Aorta (tissue), 5 donors: ENCODE data around the gene PTPN1. TPM values are rescaled to one million over a fixed set of nuclear protein-coding genes. Genes with fewer than 3 reads are reported as not detected.

Source experiments
- ATAC-seq: fragments of 200-7000 bp; cut with Tn5 transposase; one replicate; pipeline ENCODE4 v1.9.1; 2022; ENCODE audit warnings: moderate library complexity; ENCODE audit not compliant: low FRiP score
- DNase-seq, 2 donors: peaks; one replicate each; pipeline ENCODE4 v3.0.0-alpha.2; 2020
- H3K27ac ChIP-seq, 2 donors: one replicate each; pipeline ENCODE4 v1.5.1; 2013; ENCODE audit warnings: low read length in 2 of 2, mild to moderate bottlenecking in 2 of 2, moderate library complexity in 2 of 2, control low read depth in 1 of 2, inconsistent platforms in 1 of 2, low read depth in 1 of 2
- H3K27me3 ChIP-seq, 2 donors: one replicate each; pipeline ENCODE4 v1.6.1; 2013; ENCODE audit warnings: control low read depth in 1 of 2, low read length in 1 of 2, mild to moderate bottlenecking in 1 of 2, moderate library complexity in 1 of 2; ENCODE audit not compliant: insufficient read depth in 2 of 2, control insufficient read depth in 1 of 2
- H3K36me3 ChIP-seq, 2 donors: one replicate each; pipeline ENCODE4 v1.6.1; 2013; ENCODE audit warnings: control low read depth in 1 of 2, low read length in 1 of 2, mild to moderate bottlenecking in 1 of 2; ENCODE audit not compliant: insufficient read depth in 2 of 2, control insufficient read depth in 1 of 2
- H3K4me1 ChIP-seq, 2 donors: one replicate each; pipeline ENCODE4 v1.6.1; 2013; ENCODE audit warnings: low read length in 2 of 2, control low read depth in 1 of 2, mild to moderate bottlenecking in 1 of 2, moderate library complexity in 1 of 2; ENCODE audit not compliant: insufficient read depth in 2 of 2, control insufficient read depth in 1 of 2
- H3K4me3 ChIP-seq, 2 donors: one replicate each; pipeline ENCODE4 v1.5.1; 2013; ENCODE audit warnings: low read length in 2 of 2, control low read depth in 1 of 2, mild to moderate bottlenecking in 1 of 2
- H3K9me3 ChIP-seq: one replicate; pipeline ENCODE4 v1.6.1; 2013; ENCODE audit warnings: mild to moderate bottlenecking, low read length; ENCODE audit not compliant: control insufficient read depth
- WGBS, 2 donors: extraction: QIAGEN DNeasy Blood & Tissue Kit; methylation state at CpG; one replicate each; pipeline ENCODE4 v1.1.7; 2013; 5-methylcytosine and 5-hydroxymethylcytosine counted together
- intact Hi-C, 2 donors: fragments of 100-400 bp; cut with DNase I; formaldehyde crosslinking; loops; one replicate each; pipeline versions ENCODE4 v1.14.2 to v1.15.0; 2022
- polyA plus RNA-seq, 2 donors: library from polyadenylated mRNA; stranded (reverse); fragments of 200-250 nt; gene quantifications; one replicate each; pipeline ENCODE4 v1.2.3, GENCODE V29; 2013
- total RNA-seq, 2 donors: library from RNA; stranded (reverse); fragmentation: NEBNext Ultra II Directional; extraction: Animal tissue kit (Norgen Biotek cat#: 25700); gene quantifications; one replicate each; pipeline ENCODE4 v1.2.1, GENCODE V29; 2021
- donor health status: healthy with polysubstance abuse.
- donor health status: Bipolar disorder and iron deficiency.
- donor health status: DM: no; HTN: no; CAD: no.
- donor health status: DM: no; HTN: no; CAD: no.
- donor health status: DM: yes; HTN: yes; CAD: no.

PTPN1 gene
- total and polyA plus RNA-seq, 4 donors = 17.7 to 51.6 (median 25.5) TPM

DNA sequence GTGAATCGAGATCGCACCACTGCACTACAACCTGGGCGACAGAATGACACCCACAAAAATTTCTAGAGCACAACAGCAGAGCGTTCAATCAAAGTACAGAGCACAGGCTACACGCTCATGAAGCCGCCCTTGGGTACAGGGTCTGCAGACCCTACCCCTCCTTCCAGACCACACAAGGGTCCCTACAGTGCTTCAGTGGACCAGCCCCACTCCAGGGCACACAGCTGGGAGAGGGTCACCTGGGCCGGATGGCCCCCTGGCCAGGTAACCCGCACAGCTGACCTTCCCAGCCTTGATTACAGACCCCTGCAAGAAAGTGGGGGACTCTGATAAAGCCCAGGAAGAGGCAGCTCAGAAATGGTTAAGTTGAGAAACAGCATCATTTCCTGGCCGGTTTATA lies 117.6 kb downstream of the PTPN1 start:
- Histone ChIP-seq H3K4me1 (no peaks in the 10 kb centered on the region), H3K36me3 (no peaks in the 10 kb centered on the region), H3K9me3 (no peaks in the 10 kb centered on the region), H3K4me3 (no peak overlapping the region), H3K27ac (no peak overlapping the region), H3K27me3 (no peaks in the 10 kb centered on the region)
- 88% methylated on average over 9 of the region's 9 CpGs for WGBS, 2 donors
- intact Hi-C loops = loop anchor here in 1 of 2 donors (5.0 to 10.0 kb wide), 2 partner anchors 85 to 117 kb away; no protein-coding TSS in a partner anchor
- DNase-seq (no peak), ATAC-seq (no peak)

DNA sequence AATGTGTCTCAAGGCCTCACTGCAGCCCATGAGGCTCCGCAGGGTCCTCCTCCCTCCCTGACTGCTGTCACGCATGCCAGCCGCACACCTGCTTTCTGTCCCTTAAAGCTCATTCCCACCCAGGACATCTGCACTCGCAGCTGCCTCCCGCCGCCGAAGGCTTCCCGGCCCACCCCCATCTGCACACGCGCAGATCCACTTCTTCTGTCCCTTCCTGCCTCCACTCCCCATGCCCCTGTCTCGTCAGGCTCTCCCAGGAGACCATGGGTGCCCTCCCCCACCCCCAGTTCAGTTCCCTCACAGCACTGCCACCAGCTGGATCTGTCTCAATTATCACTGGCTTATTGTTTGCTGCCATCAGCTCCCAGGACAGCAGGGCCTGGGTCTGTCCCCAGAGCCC lies 118.1 kb downstream of the PTPN1 start:
- Histone ChIP-seq H3K9me3 (no peaks in the 10 kb centered on the region), H3K4me3 (no peak overlapping the region), H3K36me3 (no peaks in the 10 kb centered on the region), H3K4me1 (no peaks in the 10 kb centered on the region), H3K27ac (no peak overlapping the region), H3K27me3 (no peaks in the 10 kb centered on the region)
- ATAC-seq (no peak), DNase-seq (no peak)
- 80 to 83% methylated on average over 11 of the region's 11 CpGs for WGBS, 2 donors
- intact Hi-C loops = loop anchor here in 1 of 2 donors (5.0 to 10.0 kb wide), 2 partner anchors 84 to 116 kb away; no protein-coding TSS in a partner anchor

DNA sequence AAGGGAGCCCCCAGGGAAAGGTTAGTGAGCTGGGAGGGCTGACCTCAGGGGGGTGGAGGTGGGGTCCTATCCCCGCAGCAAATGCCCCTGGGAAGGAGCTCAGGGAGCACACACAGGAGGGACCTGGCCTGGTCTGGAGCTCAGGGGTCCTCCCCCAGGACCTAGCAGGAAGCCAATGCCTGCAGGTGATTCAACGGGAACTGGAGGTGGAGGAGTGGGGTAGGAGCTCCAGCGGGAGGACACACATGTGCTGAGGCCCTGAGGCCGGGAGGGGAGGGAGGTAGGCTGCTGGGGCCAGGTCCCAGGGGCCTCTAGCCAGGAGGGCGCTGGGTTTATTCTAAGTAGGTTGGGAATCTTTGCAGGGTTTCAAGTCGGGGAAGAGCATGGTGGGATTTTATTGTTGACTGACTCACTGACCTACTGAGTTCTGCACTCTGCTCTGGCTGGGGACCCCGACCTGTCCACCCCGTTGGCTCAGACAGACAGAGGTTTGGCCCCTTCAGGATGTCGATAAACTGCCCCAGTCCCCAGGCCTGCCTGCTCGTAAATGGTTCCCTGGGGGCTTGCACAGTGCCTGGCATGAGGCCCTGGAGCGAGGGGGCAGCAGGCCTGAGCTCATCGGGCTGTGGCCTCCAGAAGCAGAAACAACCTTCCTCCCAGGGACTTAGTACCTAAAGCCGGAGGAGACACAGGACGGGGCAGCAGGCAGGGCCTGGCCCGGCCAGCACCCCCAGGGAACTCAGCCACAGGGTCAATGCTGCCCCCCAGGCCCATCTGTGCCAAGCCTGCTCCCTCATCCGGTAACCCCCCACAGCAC lies 118.9 kb downstream of the PTPN1 start:
- no peak overlapping the region for H3K27ac ChIP-seq

DNA sequence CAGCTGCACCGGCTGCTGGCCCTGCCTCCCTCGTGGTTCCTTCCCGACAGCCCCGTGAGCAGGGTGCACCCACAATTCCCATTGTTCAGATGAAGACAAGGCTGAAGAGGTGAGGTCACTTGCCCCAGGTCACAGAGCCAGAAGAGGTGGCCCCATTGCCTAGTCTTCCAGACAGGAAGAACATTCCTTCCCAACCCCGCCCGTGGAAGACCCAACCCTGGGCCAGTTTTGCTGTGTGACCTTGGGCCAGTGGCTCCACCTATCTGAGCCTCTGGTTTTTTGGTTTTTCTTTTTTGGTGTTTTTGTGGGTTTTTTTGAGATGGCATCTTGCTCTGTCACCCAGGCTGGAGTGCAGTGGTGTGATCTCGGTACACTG lies 119.5 kb downstream of the PTPN1 start:
- Histone ChIP-seq H3K9me3 (no peaks in the 10 kb centered on the region), H3K36me3 (no peaks in the 10 kb centered on the region), H3K27me3 (no peaks in the 10 kb centered on the region), H3K27ac (no peak overlapping the region), H3K4me1 (no peaks in the 10 kb centered on the region), H3K4me3 (no peak overlapping the region)
- intact Hi-C loops = loop anchor here in 1 of 2 donors (5.0 to 10.0 kb wide), 2 partner anchors 83 to 115 kb away; no protein-coding TSS in a partner anchor
- WGBS, 2 donors = 93 to 94% methylated on average over 7 of the region's 7 CpGs
- no peak for ATAC-seq
- no peak for DNase-seq

More for the DNA sequence above, 118.9 kb downstream of the PTPN1 start:
- intact Hi-C loops = loop anchor here in 1 of 2 donors (5.0 to 10.0 kb wide), 2 partner anchors 83 to 116 kb away; no protein-coding TSS in a partner anchor
- no peak for ATAC-seq
- no peaks in the 10 kb centered on the region for H3K4me1 ChIP-seq
- no peaks in the 10 kb centered on the region for H3K9me3 ChIP-seq
- DNase-seq = no peak
- no peaks in the 10 kb centered on the region for H3K36me3 ChIP-seq
- no peak overlapping the region for H3K4me3 ChIP-seq
- WGBS, 2 donors = 78 to 83% methylated on average over 16 of the region's 16 CpGs
- H3K27me3 ChIP-seq = no peaks in the 10 kb centered on the region

DNA sequence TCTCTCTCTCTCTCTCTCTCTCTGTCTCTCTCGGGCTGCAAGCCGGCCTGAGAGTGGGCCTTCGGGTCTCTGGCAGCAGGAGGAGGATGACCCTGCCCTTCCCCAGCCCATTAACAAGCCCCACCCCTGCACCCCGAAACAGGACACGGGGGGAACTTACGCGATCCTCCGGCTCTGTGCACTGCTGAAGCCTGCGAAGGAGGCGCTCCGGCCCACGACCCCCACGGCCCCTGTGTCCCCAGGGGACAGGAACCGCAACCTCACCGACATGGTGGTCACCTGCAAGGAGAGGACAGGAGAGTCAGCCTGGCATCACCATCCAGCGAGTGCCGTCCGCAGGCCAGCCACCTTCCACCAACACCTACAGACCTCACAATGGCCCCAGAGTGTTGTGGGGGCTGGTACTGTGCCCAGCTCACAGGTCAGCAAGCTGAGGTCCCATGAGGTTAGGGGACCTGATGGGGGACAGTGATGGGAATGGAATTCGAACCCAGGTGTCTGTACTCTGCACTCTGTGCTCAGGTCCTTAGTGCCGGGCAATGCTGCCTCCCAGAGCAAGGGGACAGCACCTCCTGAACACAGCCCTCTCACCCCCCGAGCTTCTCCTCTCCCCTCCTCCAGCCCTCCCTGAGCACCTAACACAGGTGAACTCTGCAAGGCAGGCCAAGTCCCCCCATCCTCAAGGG lies 120.5 kb downstream of the PTPN1 start:
- intact Hi-C loops = no loop called here
- H3K4me3 ChIP-seq = no peak overlapping the region
- WGBS, 2 donors = 94 to 95% methylated on average over 21 of the region's 21 CpGs
- no peaks in the 10 kb centered on the region for H3K4me1 ChIP-seq
- no peak overlapping the region for H3K27ac ChIP-seq
- DNase-seq (no peak), ATAC-seq (no peak)
- H3K36me3 ChIP-seq = no peaks in the 10 kb centered on the region
- no peaks in the 10 kb centered on the region for H3K27me3 ChIP-seq
- no peaks in the 10 kb centered on the region for H3K9me3 ChIP-seq

DNA sequence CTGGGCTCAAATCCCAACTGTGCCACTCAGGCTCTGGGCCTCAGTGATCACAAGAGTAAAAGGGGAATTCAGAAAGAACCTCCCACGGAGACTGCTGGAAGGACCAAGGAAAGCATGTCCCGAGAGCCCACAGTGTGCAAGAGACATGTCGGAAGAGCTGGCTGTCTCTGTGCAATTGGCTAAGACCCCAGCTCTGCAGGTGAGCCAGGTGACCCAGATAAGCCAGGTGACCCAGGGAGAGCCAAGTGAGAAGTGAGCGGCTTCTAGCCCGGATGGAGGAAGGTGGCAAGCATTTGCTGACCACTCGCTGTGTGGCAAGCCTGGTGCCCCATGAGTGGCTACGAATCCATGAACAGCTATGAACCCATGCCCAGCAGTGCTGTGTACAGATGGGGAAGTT lies 122.1 kb downstream of the PTPN1 start:
- intact Hi-C loops = no loop called here
- no peak overlapping the region for H3K4me3 ChIP-seq
- no peaks in the 10 kb centered on the region for H3K27me3 ChIP-seq
- no peaks in the 10 kb centered on the region for H3K9me3 ChIP-seq
- H3K27ac ChIP-seq = no peak overlapping the region
- H3K36me3 ChIP-seq = no peaks in the 10 kb centered on the region
- DNase-seq = no peak
- no peaks in the 10 kb centered on the region for H3K4me1 ChIP-seq
- WGBS, 2 donors = 75 to 85% methylated on average over 7 of the region's 7 CpGs
- no peak for ATAC-seq

DNA sequence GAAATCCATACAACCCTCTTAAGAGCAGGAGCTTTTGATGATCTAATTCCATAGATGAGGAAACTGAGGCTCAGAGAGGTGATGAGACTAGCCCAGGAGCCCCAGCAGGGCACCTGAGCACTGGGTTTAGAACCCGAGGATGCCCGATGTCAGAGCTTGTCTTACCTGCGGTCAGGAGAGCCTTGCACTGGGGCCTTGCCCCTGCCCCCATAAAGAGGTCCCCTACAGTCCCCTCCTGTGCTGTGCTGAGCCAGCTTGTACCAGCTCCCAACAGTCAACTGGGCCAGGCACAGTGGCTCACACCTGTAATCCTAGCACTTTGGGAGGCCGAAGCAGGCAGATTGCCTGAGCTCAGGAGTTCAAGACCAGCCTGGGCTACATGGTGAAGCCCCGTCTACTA lies 122.5 kb downstream of the PTPN1 start:
- DNase-seq = no peak
- no peak overlapping the region for H3K27ac ChIP-seq

DNA sequence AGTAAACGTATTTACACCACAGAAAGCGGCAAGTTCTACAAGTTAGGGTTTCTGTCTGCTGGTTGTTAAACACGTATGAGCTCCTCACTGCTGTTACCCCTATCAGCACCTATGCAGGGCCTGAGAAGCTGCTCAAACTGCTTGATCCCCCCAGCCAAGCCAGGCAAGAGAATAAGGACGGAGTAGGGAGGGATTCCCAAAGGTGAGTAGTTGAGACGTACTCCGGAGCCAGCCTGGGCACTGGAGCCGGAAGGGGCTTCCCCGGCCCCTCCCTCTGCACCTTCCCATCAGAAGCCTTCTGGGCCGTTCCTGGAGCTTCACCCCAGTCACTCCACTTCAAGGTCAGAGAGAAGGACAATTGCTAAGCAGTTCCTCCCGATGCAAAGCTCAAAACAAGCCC lies 123.2 kb downstream of the PTPN1 start:
- Histone ChIP-seq H3K4me3 (no peak overlapping the region), H3K27me3 (no peaks in the 10 kb centered on the region), H3K4me1 (no peaks in the 10 kb centered on the region), H3K36me3 (no peaks in the 10 kb centered on the region), H3K27ac (no peak overlapping the region), H3K9me3 (no peaks in the 10 kb centered on the region)
- ATAC-seq = no peak
- intact Hi-C loops = no loop called here
- 82 to 84% methylated on average over 10 of the region's 10 CpGs for WGBS, 2 donors
- DNase-seq = no peak

More for the DNA sequence above, 122.5 kb downstream of the PTPN1 start:
- 93% methylated on average over 5 of the region's 5 CpGs for WGBS, 2 donors
- intact Hi-C loops = no loop called here
- H3K4me3 ChIP-seq = no peak overlapping the region
- H3K9me3 ChIP-seq = no peaks in the 10 kb centered on the region
- H3K36me3 ChIP-seq = no peaks in the 10 kb centered on the region
- no peak for ATAC-seq
- no peaks in the 10 kb centered on the region for H3K4me1 ChIP-seq
- no peaks in the 10 kb centered on the region for H3K27me3 ChIP-seq
